ENCODE measurements around the gene EFHC2. TPM values are rescaled to one million over a fixed set of nuclear protein-coding genes. Genes with fewer than 3 reads are reported as not detected.

EFHC2 gene
- total RNA-seq, 2 experiments from 2014 or later = 0.77 to 0.79 TPM

DNA sequence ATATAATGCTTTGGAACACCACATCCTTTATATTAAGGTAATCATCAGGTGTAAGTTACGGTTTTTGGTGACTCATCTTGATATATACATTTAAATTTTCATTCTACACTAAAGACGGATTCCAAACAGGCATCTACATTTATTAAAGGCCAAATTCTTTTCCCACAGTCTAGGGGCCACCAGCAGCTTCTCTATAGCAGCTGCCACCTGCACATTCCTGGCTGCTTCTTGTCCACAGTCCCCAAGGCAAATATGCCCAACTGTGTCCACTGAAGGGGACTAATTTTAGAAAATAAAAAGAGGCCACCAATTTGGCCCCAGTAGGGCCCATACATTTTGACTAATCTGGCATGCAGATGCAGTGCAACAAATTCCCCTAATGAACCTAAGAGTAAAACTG, 96.6 kb downstream of the EFHC2 start:
- CTCF ChIA-PET = interaction anchor here (1.5 kb wide), 1 partner anchor 154 kb away, joined by 5 read pairs; no protein-coding TSS in a partner anchor

DNA sequence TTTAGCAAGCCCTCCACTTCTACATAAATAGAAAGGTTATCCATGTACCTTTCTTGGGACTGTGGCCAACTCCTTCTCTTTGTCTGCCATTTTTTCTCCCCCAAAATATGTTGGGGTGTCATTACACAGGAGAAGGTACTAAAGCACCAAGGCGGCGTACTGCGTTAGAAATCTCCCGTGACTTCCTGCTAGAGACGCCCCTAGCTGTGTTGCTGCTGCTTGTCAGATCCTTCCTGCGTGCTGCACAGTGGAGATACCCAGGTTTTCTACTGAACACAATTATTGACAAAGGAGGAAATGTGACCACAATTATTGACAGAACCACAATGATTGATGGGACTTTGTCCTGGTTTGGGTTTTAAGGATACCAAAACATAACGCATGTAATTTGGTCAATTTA, 97.7 kb downstream of the EFHC2 start:
- Mint-ChIP-seq H3K27ac (peak overlapping the region; percentile 8), H3K36me3 (ENCODE audit: low read depth) (no peaks in the 10 kb centered on the region), H3K9me3 (no peaks in the 10 kb centered on the region), H3K27me3 (ENCODE audit: low read depth) (no peaks in the 10 kb centered on the region), H3K4me3 (no peak overlapping the region), H3K4me1 (ENCODE audit: low read depth) (peaks cover 17% of the 10 kb centered on the region)
- CTCF ChIA-PET = interaction anchor here (0.8 to 1.5 kb wide), 2 partner anchors 155 to 287 kb away, joined by 5 read pairs; no protein-coding TSS in a partner anchor
- intact Hi-C loops (cut with micrococcal nuclease) = loop anchor here (2.0 to 10.0 kb wide), 4 partner anchors 67 to 629 kb away; partner anchors contain the start of genes EFHC2, FUNDC1 and KDM6A
- DNase-seq = peak; percentile 56

More for the DNA sequence above, 96.6 kb downstream of the EFHC2 start:
- Mint-ChIP-seq H3K27ac (no peak overlapping the region), H3K27me3 (ENCODE audit: low read depth) (no peaks in the 10 kb centered on the region), H3K9me3 (no peaks in the 10 kb centered on the region), H3K36me3 (ENCODE audit: low read depth) (no peaks in the 10 kb centered on the region), H3K4me1 (ENCODE audit: low read depth) (peaks cover 17% of the 10 kb centered on the region), H3K4me3 (no peak overlapping the region)
- intact Hi-C loops (cut with micrococcal nuclease) = loop anchor here (5.0 to 10.0 kb wide), 3 partner anchors 65 to 628 kb away; partner anchors contain the start of genes EFHC2 and KDM6A
- DNase-seq = no peak

GRCh38 chrX:44244008-44244407, 99.5 kb downstream of the EFHC2 start:
- CTCF ChIA-PET = interaction anchor here (0.5 to 3.0 kb wide), 4 partner anchors 9 to 445 kb away, joined by 3 to 26 read pairs (median 6); no protein-coding TSS in a partner anchor
- intact Hi-C loops (cut with micrococcal nuclease) = loop anchor here (1.0 to 10.0 kb wide), 5 partner anchors 286 to 687 kb away; partner anchors contain the start of genes FUNDC1 and KDM6A
- DNase-seq = no peak

GRCh38 chrX:44241546-44241945, 101.9 kb downstream of the EFHC2 start:
- no peaks in the 10 kb centered on the region for H3K27me3 Mint-ChIP-seq (ENCODE audit: low read depth)
- no peak overlapping the region for H3K27ac Mint-ChIP-seq
- peaks cover 17% of the 10 kb centered on the region for H3K4me1 Mint-ChIP-seq (ENCODE audit: low read depth)
- H3K9me3 Mint-ChIP-seq = no peaks in the 10 kb centered on the region
- CTCF ChIA-PET = no interaction called here
- DNase-seq = no peak
- no peaks in the 10 kb centered on the region for H3K36me3 Mint-ChIP-seq (ENCODE audit: low read depth)
- H3K4me3 Mint-ChIP-seq = no peak overlapping the region
- intact Hi-C loops (cut with micrococcal nuclease) = loop anchor here (5.0 to 10.0 kb wide), 2 partner anchors 633 to 684 kb away; partner anchors contain the start of gene KDM6A

More at GRCh38 chrX:44244008-44244407, 99.5 kb downstream of the EFHC2 start:
- no peaks in the 10 kb centered on the region for H3K36me3 Mint-ChIP-seq (ENCODE audit: low read depth)
- H3K4me3 Mint-ChIP-seq = no peak overlapping the region
- H3K9me3 Mint-ChIP-seq = no peaks in the 10 kb centered on the region
- no peaks in the 10 kb centered on the region for H3K27me3 Mint-ChIP-seq (ENCODE audit: low read depth)
- no peak overlapping the region for H3K27ac Mint-ChIP-seq
- peaks cover 17% of the 10 kb centered on the region for H3K4me1 Mint-ChIP-seq (ENCODE audit: low read depth)

- H3K27me3 Mint-ChIP-seq (ENCODE audit: low read depth) = no peaks in the 10 kb centered on the region
- no peak overlapping the region for H3K27ac Mint-ChIP-seq
- no peak overlapping the region for H3K4me3 Mint-ChIP-seq
- CTCF ChIA-PET = no interaction called here
- DNase-seq = no peak
- peaks cover 16% of the 10 kb centered on the region for H3K4me1 Mint-ChIP-seq (ENCODE audit: low read depth)
- H3K36me3 Mint-ChIP-seq (ENCODE audit: low read depth) = no peaks in the 10 kb centered on the region
- no peaks in the 10 kb centered on the region for H3K9me3 Mint-ChIP-seq
- intact Hi-C loops (cut with micrococcal nuclease) = loop anchor here (5.0 to 10.0 kb wide), 2 partner anchors 635 to 683 kb away; partner anchors contain the start of gene KDM6A
Observed at GRCh38 chrX:44240036-44240435, 103.4 kb downstream of the EFHC2 start.

GRCh38 chrX:44239036-44239435, 104.4 kb downstream of the EFHC2 start:
- intact Hi-C loops (cut with micrococcal nuclease) = no loop called here
- Mint-ChIP-seq H3K9me3 (no peaks in the 10 kb centered on the region), H3K4me3 (no peak overlapping the region), H3K4me1 (ENCODE audit: low read depth) (peaks cover 11% of the 10 kb centered on the region), H3K36me3 (ENCODE audit: low read depth) (no peaks in the 10 kb centered on the region), H3K27ac (no peak overlapping the region), H3K27me3 (ENCODE audit: low read depth) (no peaks in the 10 kb centered on the region)
- no peak for DNase-seq
- CTCF ChIA-PET = no interaction called here

DNA sequence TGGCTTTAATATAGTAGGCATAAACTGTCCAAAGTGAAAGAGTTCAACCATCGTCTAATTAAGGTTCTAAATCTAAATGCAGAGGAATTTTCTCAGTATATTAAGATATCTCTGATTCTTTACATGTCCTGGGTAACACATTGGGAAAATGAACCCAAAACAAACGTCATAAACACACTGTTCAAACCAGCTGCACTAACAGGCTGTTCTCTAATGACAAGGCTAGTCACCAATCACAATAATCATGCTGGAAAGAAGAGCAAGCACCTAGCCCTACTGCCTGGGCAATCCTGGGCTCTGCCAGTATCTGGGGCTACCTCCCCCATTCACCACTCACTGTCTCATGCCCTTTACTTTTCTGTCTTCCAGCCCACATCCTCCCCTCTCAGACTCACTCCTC, 107.9 kb downstream of the EFHC2 start:
- no peak overlapping the region for H3K4me3 Mint-ChIP-seq
- CTCF ChIA-PET = interaction anchor here (0.6 kb wide), 1 partner anchor 62 kb away, joined by 4 read pairs; no protein-coding TSS in a partner anchor
- no peaks in the 10 kb centered on the region for H3K9me3 Mint-ChIP-seq
- no peak for DNase-seq
- no peaks in the 10 kb centered on the region for H3K27me3 Mint-ChIP-seq (ENCODE audit: low read depth)
- H3K27ac Mint-ChIP-seq = no peak overlapping the region
- no peaks in the 10 kb centered on the region for H3K36me3 Mint-ChIP-seq (ENCODE audit: low read depth)
- peaks cover 4% of the 10 kb centered on the region for H3K4me1 Mint-ChIP-seq (ENCODE audit: low read depth)
- intact Hi-C loops (cut with micrococcal nuclease) = no loop called here

- no peak for DNase-seq
- Mint-ChIP-seq H3K27ac (no peak overlapping the region), H3K27me3 (ENCODE audit: low read depth) (no peaks in the 10 kb centered on the region), H3K9me3 (no peaks in the 10 kb centered on the region), H3K4me3 (no peak overlapping the region), H3K4me1 (ENCODE audit: low read depth) (peaks cover 4% of the 10 kb centered on the region), H3K36me3 (ENCODE audit: low read depth) (no peaks in the 10 kb centered on the region)
- intact Hi-C loops (cut with micrococcal nuclease) = no loop called here
- CTCF ChIA-PET = no interaction called here
Observed at GRCh38 chrX:44234541-44234940, 108.9 kb downstream of the EFHC2 start.

- peaks cover 4% of the 10 kb centered on the region for H3K4me1 Mint-ChIP-seq (ENCODE audit: low read depth)
- no peak for DNase-seq
- H3K4me3 Mint-ChIP-seq = no peak overlapping the region
- H3K27me3 Mint-ChIP-seq (ENCODE audit: low read depth) = no peaks in the 10 kb centered on the region
- no peak overlapping the region for H3K27ac Mint-ChIP-seq
- CTCF ChIA-PET = no interaction called here
- intact Hi-C loops (cut with micrococcal nuclease) = no loop called here
- H3K9me3 Mint-ChIP-seq = no peaks in the 10 kb centered on the region
- no peaks in the 10 kb centered on the region for H3K36me3 Mint-ChIP-seq (ENCODE audit: low read depth)
Observed at GRCh38 chrX:44234116-44234515, 109.4 kb downstream of the EFHC2 start.

GRCh38 chrX:44232081-44232480, 111.4 kb downstream of the EFHC2 start:
- H3K4me1 Mint-ChIP-seq (ENCODE audit: low read depth) = peaks cover 8% of the 10 kb centered on the region
- intact Hi-C loops (cut with micrococcal nuclease) = no loop called here

DNA sequence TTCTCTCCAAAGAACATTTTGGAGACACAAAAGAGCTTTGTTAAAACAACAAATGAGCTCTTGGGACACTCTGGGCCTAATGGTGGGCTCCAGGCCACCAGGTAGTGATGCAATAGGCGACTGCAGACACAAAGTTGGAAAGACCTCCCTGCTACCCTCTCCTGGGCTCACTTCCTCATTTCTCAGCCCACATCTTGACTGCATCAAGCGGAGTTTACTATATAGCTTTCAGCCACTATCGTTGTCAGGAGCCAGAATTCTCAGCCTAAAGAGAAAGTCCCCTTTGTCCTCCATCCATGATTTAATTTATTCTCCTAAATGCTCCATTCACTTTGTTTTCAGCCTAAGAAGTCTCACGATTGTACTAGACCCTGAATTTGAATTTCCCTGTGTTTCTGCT, 114.9 kb downstream of the EFHC2 start:
- Mint-ChIP-seq H3K36me3 (ENCODE audit: low read depth) (no peaks in the 10 kb centered on the region), H3K9me3 (no peaks in the 10 kb centered on the region), H3K27me3 (ENCODE audit: low read depth) (no peaks in the 10 kb centered on the region), H3K4me1 (ENCODE audit: low read depth) (peaks cover 3% of the 10 kb centered on the region), H3K27ac (no peak overlapping the region), H3K4me3 (no peak overlapping the region)
- DNase-seq = no peak
- CTCF ChIA-PET = no interaction called here
- intact Hi-C loops (cut with micrococcal nuclease) = no loop called here

More at GRCh38 chrX:44232081-44232480, 111.4 kb downstream of the EFHC2 start:
- no peaks in the 10 kb centered on the region for H3K9me3 Mint-ChIP-seq
- DNase-seq = no peak
- H3K36me3 Mint-ChIP-seq (ENCODE audit: low read depth) = no peaks in the 10 kb centered on the region
- no peak overlapping the region for H3K4me3 Mint-ChIP-seq
- H3K27me3 Mint-ChIP-seq (ENCODE audit: low read depth) = no peaks in the 10 kb centered on the region
- no peak overlapping the region for H3K27ac Mint-ChIP-seq
- CTCF ChIA-PET = no interaction called here

DNA sequence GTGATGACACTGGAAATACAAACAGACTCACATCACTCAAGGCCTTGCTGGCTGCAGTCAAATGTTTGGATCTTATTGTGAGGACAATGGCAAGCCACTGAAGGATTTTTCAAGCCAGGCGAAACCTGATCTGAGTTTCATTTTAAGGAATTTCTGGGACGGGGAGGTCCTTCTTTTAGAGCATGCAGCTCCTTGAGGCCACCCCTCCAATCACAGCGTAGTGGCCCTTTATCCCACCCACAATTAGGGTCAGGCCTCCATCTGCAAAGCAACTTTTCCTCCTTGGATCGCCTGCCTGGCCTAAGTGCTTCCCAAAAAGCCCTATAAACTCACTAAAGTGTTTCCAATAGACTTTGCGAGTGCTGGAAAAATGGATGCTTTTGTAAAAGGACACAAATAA, 115.5 kb downstream of the EFHC2 start:
- Mint-ChIP-seq H3K4me1 (ENCODE audit: low read depth) (peaks cover 3% of the 10 kb centered on the region), H3K4me3 (no peak overlapping the region), H3K27me3 (ENCODE audit: low read depth) (no peaks in the 10 kb centered on the region), H3K9me3 (no peaks in the 10 kb centered on the region), H3K36me3 (ENCODE audit: low read depth) (no peaks in the 10 kb centered on the region), H3K27ac (no peak overlapping the region)
- CTCF ChIA-PET = no interaction called here
- DNase-seq = no peak
- intact Hi-C loops (cut with micrococcal nuclease) = no loop called here

DNA sequence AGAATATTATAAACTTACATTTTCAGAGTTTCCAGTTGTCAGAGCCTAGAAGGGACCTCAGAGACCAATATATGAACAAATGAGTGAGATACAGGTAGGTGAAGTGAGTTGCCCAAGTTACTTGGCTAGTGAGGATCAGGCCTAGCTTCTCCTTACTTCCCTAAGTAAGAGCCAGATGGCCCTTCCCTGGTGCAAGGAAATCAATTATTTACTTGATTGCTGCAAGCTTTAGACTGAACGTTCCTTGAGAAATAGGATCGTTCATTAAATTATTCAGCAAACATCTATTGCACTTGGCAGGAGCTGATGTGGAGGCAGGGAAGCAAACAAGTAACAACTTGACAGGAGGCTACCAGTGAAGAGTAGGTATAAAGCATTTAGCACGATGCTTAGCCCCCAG, 117.8 kb downstream of the EFHC2 start:
- CTCF ChIA-PET = no interaction called here
- intact Hi-C loops (cut with micrococcal nuclease) = no loop called here
- no peak overlapping the region for H3K27ac Mint-ChIP-seq
- no peaks in the 10 kb centered on the region for H3K9me3 Mint-ChIP-seq
- H3K4me1 Mint-ChIP-seq (ENCODE audit: low read depth) = peaks cover 3% of the 10 kb centered on the region
- no peaks in the 10 kb centered on the region for H3K27me3 Mint-ChIP-seq (ENCODE audit: low read depth)
- DNase-seq = no peak
- H3K4me3 Mint-ChIP-seq = no peak overlapping the region
- H3K36me3 Mint-ChIP-seq (ENCODE audit: low read depth) = no peaks in the 10 kb centered on the region

Data from activated naive CD4-positive, alpha-beta T cell treated with anti-CD3 and anti-CD28 coated beads for 36 hours (primary cell).